Left ventricle myocardium inferior (tissue), 1 donor: ENCODE results near the gene GPR160. TPM values are rescaled to one million over a fixed set of nuclear protein-coding genes. Genes with fewer than 3 reads are reported as not detected.

Experiments used
- DNase-seq: peaks from one replicate; pipeline ENCODE4 v3.0.0-alpha.2; 2020
- H3K27ac ChIP-seq: fragments of 200-600 bp; replicated peaks from 2 replicates; pipeline ENCODE4 v1.8.0; 2021
- H3K27me3 ChIP-seq: fragments of 200-600 bp; 2 replicates; pipeline ENCODE4 v1.8.0; 2021; ENCODE audit warnings: low read depth
- H3K36me3 ChIP-seq: fragments of 200-600 bp; 2 replicates; pipeline ENCODE4 v1.8.0; 2021
- H3K4me1 ChIP-seq: fragments of 200-600 bp; 2 replicates; pipeline ENCODE4 v1.8.0; 2021
- H3K4me3 ChIP-seq: fragments of 200-600 bp; 2 replicates; pipeline ENCODE4 v1.8.0; 2021; ENCODE audit warnings: mild to moderate bottlenecking, moderate library complexity
- H3K9me3 ChIP-seq: fragments of 200-600 bp; replicated peaks from 2 replicates; pipeline ENCODE4 v1.8.0; 2021
- intact Hi-C: fragments of 100-400 bp; cut with micrococcal nuclease; formaldehyde crosslinking; loops from one replicate; pipeline ENCODE4 v1.11.0; 2022
- total RNA-seq: library from RNA; stranded (reverse); fragmentation: NEBNext Ultra II Directional; extraction: Animal tissue kit (Norgen Biotek cat#: 25700); gene quantifications from one replicate; pipeline ENCODE4 v1.2.1, GENCODE V29; 2021
- TF ChIP-seq, protein P1 (sequence below): fragments of 200-600 bp; IDR thresholded peaks from 2 replicates; pipeline ENCODE4 v1.8.0; 2021; ENCODE audit warnings: antibody characterized with exemption, mild to moderate bottlenecking, borderline replicate concordance
- donor health status: DM: no; HTN: yes; CAD: no; lungs with severe emphysema.

The GPR160 gene
- total RNA-seq, 1 donor from 2014 or later, result 0.99 TPM

DNA sequence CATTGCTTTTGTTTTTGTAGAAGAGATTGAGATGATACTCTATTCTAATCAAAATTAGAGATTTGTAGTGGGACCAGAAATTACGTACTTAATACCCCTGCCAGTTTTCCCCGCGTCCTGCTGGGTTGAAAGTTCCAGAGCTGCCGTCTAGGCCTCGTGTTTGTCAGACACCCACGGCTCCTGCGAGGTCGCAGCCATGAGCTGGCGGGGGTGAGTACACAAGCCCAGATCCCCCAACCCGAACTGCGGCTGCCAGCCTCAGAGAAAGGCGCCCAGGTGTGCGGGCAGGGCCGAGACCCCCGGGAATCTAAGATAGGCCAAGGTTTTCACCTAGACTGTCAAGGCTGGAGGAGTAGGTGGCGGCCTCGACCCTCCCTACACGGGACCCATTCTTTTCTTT, 26.3 kb downstream of the GPR160 start:
- TF ChIP-seq, protein P1, sequence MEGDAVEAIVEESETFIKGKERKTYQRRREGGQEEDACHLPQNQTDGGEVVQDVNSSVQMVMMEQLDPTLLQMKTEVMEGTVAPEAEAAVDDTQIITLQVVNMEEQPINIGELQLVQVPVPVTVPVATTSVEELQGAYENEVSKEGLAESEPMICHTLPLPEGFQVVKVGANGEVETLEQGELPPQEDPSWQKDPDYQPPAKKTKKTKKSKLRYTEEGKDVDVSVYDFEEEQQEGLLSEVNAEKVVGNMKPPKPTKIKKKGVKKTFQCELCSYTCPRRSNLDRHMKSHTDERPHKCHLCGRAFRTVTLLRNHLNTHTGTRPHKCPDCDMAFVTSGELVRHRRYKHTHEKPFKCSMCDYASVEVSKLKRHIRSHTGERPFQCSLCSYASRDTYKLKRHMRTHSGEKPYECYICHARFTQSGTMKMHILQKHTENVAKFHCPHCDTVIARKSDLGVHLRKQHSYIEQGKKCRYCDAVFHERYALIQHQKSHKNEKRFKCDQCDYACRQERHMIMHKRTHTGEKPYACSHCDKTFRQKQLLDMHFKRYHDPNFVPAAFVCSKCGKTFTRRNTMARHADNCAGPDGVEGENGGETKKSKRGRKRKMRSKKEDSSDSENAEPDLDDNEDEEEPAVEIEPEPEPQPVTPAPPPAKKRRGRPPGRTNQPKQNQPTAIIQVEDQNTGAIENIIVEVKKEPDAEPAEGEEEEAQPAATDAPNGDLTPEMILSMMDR, result no peak
- H3K9me3 ChIP-seq, result no peaks in the 10 kb centered on the region
- no peak overlapping the region for H3K27ac ChIP-seq
- no peak overlapping the region for H3K4me3 ChIP-seq
- H3K4me1 ChIP-seq, result no peaks in the 10 kb centered on the region
- H3K27me3 ChIP-seq, result no peaks in the 10 kb centered on the region
- no peak for DNase-seq
- no peaks in the 10 kb centered on the region for H3K36me3 ChIP-seq
- intact Hi-C loops, result no loop called here

DNA sequence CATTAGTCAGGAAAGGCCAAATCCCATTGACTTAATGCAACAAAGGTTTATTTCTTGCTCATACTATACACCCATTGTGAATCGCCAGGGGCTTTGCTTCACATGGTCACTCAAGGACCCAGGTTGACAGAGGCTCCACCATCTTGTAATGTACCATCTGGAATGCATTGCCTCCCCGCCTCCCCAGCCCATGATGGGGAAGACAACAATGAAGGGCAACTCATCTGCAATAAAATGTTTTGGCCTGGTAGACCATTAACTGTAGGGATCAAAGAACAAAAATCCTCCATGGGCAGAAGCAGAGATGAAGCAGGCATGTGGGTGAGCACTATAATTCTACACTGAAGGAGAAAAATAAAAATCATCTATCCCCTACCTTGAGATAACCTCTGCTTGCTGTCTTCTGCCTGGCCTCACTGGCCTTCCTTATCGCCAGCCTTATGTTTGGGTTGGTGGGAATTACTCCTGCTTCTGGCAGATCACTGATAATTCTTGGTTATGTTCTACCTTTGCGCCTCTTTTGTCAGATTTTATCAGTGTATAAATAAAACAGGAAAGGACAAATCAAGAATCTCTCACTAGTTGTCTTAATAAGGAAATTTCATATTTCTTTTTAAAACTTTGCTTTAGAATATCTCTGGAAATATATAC, 37.8 kb downstream of the GPR160 start:
- TF ChIP-seq, protein P1, result no peak
- Histone ChIP-seq H3K4me1 (no peaks in the 10 kb centered on the region), H3K27ac (no peak overlapping the region), H3K9me3 (no peaks in the 10 kb centered on the region), H3K27me3 (no peaks in the 10 kb centered on the region), H3K4me3 (no peak overlapping the region), H3K36me3 (no peaks in the 10 kb centered on the region)
- intact Hi-C loops, result no loop called here
- no peak for DNase-seq

DNA sequence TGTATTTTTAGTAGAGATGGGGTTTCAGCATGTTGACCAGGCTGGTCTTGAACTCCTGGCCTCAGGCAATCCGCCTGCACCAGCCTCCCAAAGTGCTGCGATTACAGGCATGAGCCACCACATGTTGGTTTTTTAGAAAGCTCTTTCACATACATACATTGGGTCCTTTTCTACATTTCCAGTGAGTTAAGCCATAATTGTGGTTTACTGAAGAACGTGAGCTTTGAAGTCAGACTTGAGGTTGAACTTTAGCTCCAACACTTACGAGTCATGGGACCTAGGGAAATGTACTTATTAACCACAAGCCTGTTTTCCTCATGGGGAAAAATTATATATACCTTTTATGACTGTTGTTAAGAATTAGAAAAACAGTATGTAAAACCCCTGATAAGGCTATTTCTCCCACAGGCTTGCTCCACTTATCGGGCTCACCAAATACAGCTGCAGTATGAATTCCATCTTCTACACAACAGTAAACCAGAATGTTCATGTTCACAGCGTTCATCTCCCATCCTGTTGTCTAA, 39.0 kb downstream of the GPR160 start:
- no peaks in the 10 kb centered on the region for H3K36me3 ChIP-seq
- no peak overlapping the region for H3K27ac ChIP-seq
- no peak for DNase-seq
- no peak overlapping the region for H3K4me3 ChIP-seq
- no peaks in the 10 kb centered on the region for H3K9me3 ChIP-seq
- TF ChIP-seq, protein P1, result no peak
- H3K27me3 ChIP-seq, result no peaks in the 10 kb centered on the region
- intact Hi-C loops, result no loop called here
- H3K4me1 ChIP-seq, result no peaks in the 10 kb centered on the region

DNA sequence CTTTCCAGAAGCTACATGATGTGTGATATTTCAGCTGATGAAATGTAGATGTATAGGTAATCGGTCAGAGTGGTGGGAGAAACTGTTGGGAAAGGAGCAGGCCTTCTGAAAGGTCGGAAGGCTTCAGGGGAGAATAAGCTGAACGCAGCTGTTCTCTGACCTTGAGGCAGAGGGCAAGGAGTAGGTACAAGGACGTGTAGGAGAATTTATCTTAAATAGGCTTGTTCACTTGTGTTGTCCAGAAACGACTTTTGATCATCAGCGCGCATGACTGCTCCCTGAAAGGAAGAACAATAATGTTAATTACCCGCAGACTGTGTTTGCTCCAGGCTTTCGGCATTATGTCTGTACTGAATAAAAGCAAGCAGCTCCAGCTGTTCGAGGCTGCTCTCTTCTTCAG, 39.6 kb downstream of the GPR160 start:
- Histone ChIP-seq H3K36me3 (peaks cover 3% of the 10 kb centered on the region), H3K4me3 (no peak overlapping the region), H3K27me3 (no peaks in the 10 kb centered on the region), H3K9me3 (no peaks in the 10 kb centered on the region), H3K4me1 (no peaks in the 10 kb centered on the region), H3K27ac (no peak overlapping the region)
- DNase-seq, result no peak
- intact Hi-C loops, result no loop called here
- TF ChIP-seq, protein P1, result no peak

DNA sequence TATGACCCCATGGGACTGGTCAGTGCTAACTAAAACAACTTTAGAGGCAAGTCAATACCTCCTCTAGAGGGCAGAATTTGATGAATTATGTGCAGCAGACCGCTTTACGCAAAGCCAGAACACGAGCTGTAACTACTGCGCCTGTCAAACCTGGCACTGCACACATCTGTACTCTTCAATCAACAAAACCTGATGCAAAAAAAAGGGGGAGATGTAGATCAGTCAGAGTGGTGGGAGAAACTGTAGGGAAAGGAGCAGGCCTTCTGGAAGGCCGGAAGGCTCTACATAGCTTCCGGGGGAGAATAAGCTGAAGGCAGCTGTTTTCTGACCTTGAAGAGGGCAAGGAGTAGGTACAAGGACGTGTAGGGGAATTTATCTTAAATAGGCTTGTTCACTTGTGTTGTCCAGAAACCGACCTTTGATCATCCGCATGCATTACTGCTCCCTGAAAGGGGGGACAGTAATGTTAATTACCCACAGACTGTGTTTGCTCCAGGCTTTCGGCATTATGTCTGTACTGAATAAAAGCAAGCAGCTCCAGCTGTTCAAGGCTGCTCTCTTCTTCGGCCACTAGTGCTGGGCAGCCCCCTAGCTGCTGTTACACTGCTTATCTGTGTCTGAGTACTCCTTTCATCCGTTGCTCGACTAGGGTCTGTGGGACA, 41.0 kb downstream of the GPR160 start:
- intact Hi-C loops, result no loop called here
- H3K9me3 ChIP-seq, result no peaks in the 10 kb centered on the region
- H3K27ac ChIP-seq, result no peak overlapping the region
- no peak for DNase-seq
- H3K4me1 ChIP-seq, result no peaks in the 10 kb centered on the region
- H3K4me3 ChIP-seq, result no peak overlapping the region
- TF ChIP-seq, protein P1, result no peak
- H3K36me3 ChIP-seq, result peaks cover 10% of the 10 kb centered on the region
- no peaks in the 10 kb centered on the region for H3K27me3 ChIP-seq
